ENCODE data around the gene FRRS1.
"Not testable (repeated sequence)": the region's sequence is repeated elsewhere in the genome, so short reads cannot be mapped to it uniquely, and the experiment has no call there.

The FRRS1 gene

GRCh38 chr1:99801584-99801983 lies 35.1 kb upstream of the FRRS1 start:
- no peak for DNase-seq (ENCODE audit: low read depth)
- in situ Hi-C loops (cut with HindIII; ENCODE audit: low sequenced_read_pairs), result no loop called here
- TF ChIP-seq CTCF (IDR thresholded peaks at IDR 0.05; ENCODE audit: low read depth, low read length, missing control alignments), result no peak
- no peak overlapping the region for H3K4me3 ChIP-seq (ENCODE audit: low read depth, low read length)

- H3K4me3 ChIP-seq (ENCODE audit: low read depth, low read length); DNase-seq (ENCODE audit: low read depth); in situ Hi-C loops (cut with HindIII; ENCODE audit: low sequenced_read_pairs): not testable (repeated sequence)
Measured at GRCh38 chr1:99793861-99794260, 27.4 kb upstream of the FRRS1 start.

GRCh38 chr1:99789715-99790114 lies 23.3 kb upstream of the FRRS1 start:
- TF ChIP-seq CTCF (IDR thresholded peaks at IDR 0.05; ENCODE audit: low read depth, low read length, missing control alignments), result no peak
- H3K4me3 ChIP-seq (ENCODE audit: low read depth, low read length), result no peak overlapping the region
- DNase-seq (ENCODE audit: low read depth), result no peak
- in situ Hi-C loops (cut with HindIII; ENCODE audit: low sequenced_read_pairs), result no loop called here

GRCh38 chr1:99788896-99789295 lies 22.5 kb upstream of the FRRS1 start:
- DNase-seq (ENCODE audit: low read depth), result no peak
- no peak for TF ChIP-seq CTCF (IDR thresholded peaks at IDR 0.05; ENCODE audit: low read depth, low read length, missing control alignments)
- no peak overlapping the region for H3K4me3 ChIP-seq (ENCODE audit: low read depth, low read length)
- in situ Hi-C loops (cut with HindIII; ENCODE audit: low sequenced_read_pairs), result no loop called here

GRCh38 chr1:99786751-99787501 lies 20.5 kb upstream of the FRRS1 start:
- no peak for TF ChIP-seq CTCF (IDR thresholded peaks at IDR 0.05; ENCODE audit: low read depth, low read length, missing control alignments)
- H3K4me3 ChIP-seq (ENCODE audit: low read depth, low read length), result no peak overlapping the region
- no peak for DNase-seq (ENCODE audit: low read depth)
- in situ Hi-C loops (cut with HindIII; ENCODE audit: low sequenced_read_pairs), result no loop called here

- in situ Hi-C loops (cut with HindIII; ENCODE audit: low sequenced_read_pairs), result no loop called here
- DNase-seq (ENCODE audit: low read depth), result no peak
Measured at GRCh38 chr1:99784809-99785255, 18.4 kb upstream of the FRRS1 start.

More at GRCh38 chr1:99784809-99785255, 18.4 kb upstream of the FRRS1 start:
- no peak for TF ChIP-seq CTCF (IDR thresholded peaks at IDR 0.05; ENCODE audit: low read depth, low read length, missing control alignments)
- no peak overlapping the region for H3K4me3 ChIP-seq (ENCODE audit: low read depth, low read length)

All from astrocyte of the cerebellum (primary cell).